ENCODE measurements around the gene ATP7B.
"Not testable (repeated sequence)": the region's sequence is repeated elsewhere in the genome, so short reads cannot be mapped to it uniquely, and the experiment has no call there.

Gene ATP7B

GRCh38 chr13:51922771-51923480 is 88.3 kb downstream of the ATP7B start:
- DNase-seq (ENCODE audit: low read depth in 2 of 2) = no peak

GRCh38 chr13:51921790-51922740 is 89.2 kb downstream of the ATP7B start:
- DNase-seq (ENCODE audit: low read depth in 2 of 2) = no peak

GRCh38 chr13:51920786-51921185 is 90.5 kb downstream of the ATP7B start:
- no peak for DNase-seq (ENCODE audit: low read depth in 2 of 2)

- DNase-seq (ENCODE audit: low read depth in 2 of 2) = no peak
These were observed 91.0 kb downstream of the ATP7B start for GRCh38 chr13:51920267-51920666.

GRCh38 chr13:51919531-51919930 is 91.7 kb downstream of the ATP7B start:
- DNase-seq (ENCODE audit: low read depth in 2 of 2) = no peak

- DNase-seq (ENCODE audit: low read depth in 2 of 2) = no peak
These were observed 94.3 kb downstream of the ATP7B start for GRCh38 chr13:51916962-51917361.

- DNase-seq (ENCODE audit: low read depth in 2 of 2) = no peak
These were observed 95.0 kb downstream of the ATP7B start for GRCh38 chr13:51916051-51916818.

GRCh38 chr13:51914137-51914493 is 97.1 kb downstream of the ATP7B start:
- no peak for DNase-seq (ENCODE audit: low read depth in 2 of 2)

- no peak for DNase-seq (ENCODE audit: low read depth in 2 of 2)
These were observed 97.7 kb downstream of the ATP7B start for GRCh38 chr13:51913421-51914136.

GRCh38 chr13:51912511-51913225 is 98.6 kb downstream of the ATP7B start:
- no peak for DNase-seq (ENCODE audit: low read depth in 2 of 2)

- DNase-seq (ENCODE audit: low read depth in 2 of 2) = no peak
These were observed 99.2 kb downstream of the ATP7B start for GRCh38 chr13:51912091-51912490.

- no peak for DNase-seq (ENCODE audit: low read depth in 2 of 2)
These were observed 100.7 kb downstream of the ATP7B start for GRCh38 chr13:51910508-51910907.

GRCh38 chr13:51909265-51909664 is 102.0 kb downstream of the ATP7B start:
- DNase-seq (ENCODE audit: low read depth in 2 of 2) = not testable (repeated sequence)

GRCh38 chr13:51907040-51907732 is 104.1 kb downstream of the ATP7B start:
- DNase-seq (ENCODE audit: low read depth in 2 of 2) = no peak

GRCh38 chr13:51906581-51906980 is 104.7 kb downstream of the ATP7B start:
- no peak for DNase-seq (ENCODE audit: low read depth in 2 of 2)

GRCh38 chr13:51905787-51906186 is 105.5 kb downstream of the ATP7B start:
- no peak for DNase-seq (ENCODE audit: low read depth in 2 of 2)

- DNase-seq (ENCODE audit: low read depth in 2 of 2) = no peak
These were observed 108.5 kb downstream of the ATP7B start for GRCh38 chr13:51902776-51903175.

- DNase-seq (ENCODE audit: low read depth in 2 of 2) = no peak
These were observed 110.8 kb downstream of the ATP7B start for GRCh38 chr13:51900471-51900870.

- DNase-seq (ENCODE audit: low read depth in 2 of 2) = peak in 1 of 2 donors; percentile 24
These were observed 115.1 kb downstream of the ATP7B start for GRCh38 chr13:51895906-51896888.
